Measurements from ENCODE around the gene HAUS7.

Gene HAUS7

GRCh38 chrX:153499341-153499740, 29.0 kb upstream of the HAUS7 start:
- DNase-seq (ENCODE audit: low spot score): no peak

GRCh38 chrX:153498453-153498852, 28.1 kb upstream of the HAUS7 start:
- DNase-seq (ENCODE audit: low spot score): no peak

- no peak for DNase-seq (ENCODE audit: low spot score)
Observed at GRCh38 chrX:153496590-153496959, 26.2 kb upstream of the HAUS7 start.

GRCh38 chrX:153495903-153496589, 25.7 kb upstream of the HAUS7 start:
- DNase-seq (ENCODE audit: low spot score): no peak

- DNase-seq (ENCODE audit: low spot score): no peak
Observed at GRCh38 chrX:153495362-153495751, 25.0 kb upstream of the HAUS7 start.

GRCh38 chrX:153494541-153495361, 24.4 kb upstream of the HAUS7 start, which contains the start of gene BGN:
Gene BGN, plus strand, starts transcription at chrX:153494980. Its CDS starts 9,652 bp downstream, at chrX:153504632.
- DNase-seq (ENCODE audit: low spot score): peak; percentile 69

- no peak for DNase-seq (ENCODE audit: low spot score)
Observed at GRCh38 chrX:153494061-153494460, 23.7 kb upstream of the HAUS7 start.

- no peak for DNase-seq (ENCODE audit: low spot score)
Observed at GRCh38 chrX:153493085-153493484, 22.7 kb upstream of the HAUS7 start.

- no peak for DNase-seq (ENCODE audit: low spot score)
Observed at GRCh38 chrX:153492543-153492942, 22.2 kb upstream of the HAUS7 start.

- DNase-seq (ENCODE audit: low spot score): no peak
Observed at GRCh38 chrX:153491918-153492317, 21.5 kb upstream of the HAUS7 start.

- no peak for DNase-seq (ENCODE audit: low spot score)
Observed at GRCh38 chrX:153491351-153491914, 21.1 kb upstream of the HAUS7 start.

GRCh38 chrX:153490217-153490930, 20.0 kb upstream of the HAUS7 start:
- DNase-seq (ENCODE audit: low spot score): no peak

GRCh38 chrX:153488231-153488914, 18.0 kb upstream of the HAUS7 start:
- DNase-seq (ENCODE audit: low spot score): no peak

- no peak for DNase-seq (ENCODE audit: low spot score)
Observed at GRCh38 chrX:153487590-153488071, 17.3 kb upstream of the HAUS7 start.

- DNase-seq (ENCODE audit: low spot score): no peak
Observed at GRCh38 chrX:153486171-153486570, 15.8 kb upstream of the HAUS7 start.

- no peak for DNase-seq (ENCODE audit: low spot score)
Observed at GRCh38 chrX:153485396-153486080, 15.2 kb upstream of the HAUS7 start.

GRCh38 chrX:153482376-153483015, 12.1 kb upstream of the HAUS7 start:
- no peak for DNase-seq (ENCODE audit: low spot score)

GRCh38 chrX:153481043-153481442, 10.7 kb upstream of the HAUS7 start:
- DNase-seq (ENCODE audit: low spot score): no peak

- no peak for DNase-seq (ENCODE audit: low spot score)
Observed at GRCh38 chrX:153478746-153479145, 8.4 kb upstream of the HAUS7 start.

- no peak for DNase-seq (ENCODE audit: low spot score)
Observed at GRCh38 chrX:153477901-153478300, 7.5 kb upstream of the HAUS7 start.

Data from D341Med (cell line).